Bronchial epithelial cell (primary cell): ENCODE data around the gene EPS8L3. TPM values are rescaled to one million over a fixed set of nuclear protein-coding genes. Genes with fewer than 3 reads are reported as not detected.

Experiments
- DNase-seq: peaks from one replicate; pipeline ENCODE4 v3.0.0-alpha.2; 2010; ENCODE audit warnings: low read depth
- FAIRE-seq: peaks from 2 replicates; lab custom pipeline; 2011; peaks lifted over from hg19 to GRCh38; lab: Jason Lieb, UNC
- H3K27me3 ChIP-seq: 2 replicates; pipeline ENCODE4 v1.5.1; 2011; ENCODE audit warnings: low read length; ENCODE audit not compliant: control insufficient read depth, insufficient read depth
- H3K36me3 ChIP-seq: 2 replicates; pipeline ENCODE4 v1.5.1; 2011; ENCODE audit warnings: low read length; ENCODE audit not compliant: control insufficient read depth, insufficient read depth
- H3K4me3 ChIP-seq: 2 replicates; pipeline ENCODE4 v1.5.1; 2011; ENCODE audit warnings: mild to moderate bottlenecking, low read depth, low read length, control low read depth
- CTCF ChIP-seq: IDR thresholded peaks from 2 replicates; pipeline ENCODE4 v1.5.1; 2011; ENCODE audit warnings: mild to moderate bottlenecking, moderate library complexity, low read length, control low read depth, inconsistent platforms; ENCODE audit not compliant: insufficient read depth, severe bottlenecking
- total RNA-seq: library from RNA; depleted of rRNA; stranded (reverse); fragments of >200 nt; gene quantifications from 2 replicates; pipeline ENCODE4 v1.2.1, GENCODE V29; 2014

Gene EPS8L3
- total RNA-seq, 1 donor from 2014 or later = not detected

GRCh38 chr1:109764561-109765482 is 1.1 kb upstream of the EPS8L3 start:
- FAIRE-seq = no peak
- Histone ChIP-seq H3K27me3 (no peaks in the 10 kb centered on the region), H3K36me3 (no peaks in the 10 kb centered on the region), H3K4me3 (no peak overlapping the region)
- TF ChIP-seq CTCF = no peak
- no peak for DNase-seq

GRCh38 chr1:109762821-109763645 is 690 bp downstream of the EPS8L3 start:
- no peak for FAIRE-seq

GRCh38 chr1:109762039-109762585 is 1.6 kb downstream of the EPS8L3 start:
- no peak for DNase-seq
- no peak for FAIRE-seq
- Histone ChIP-seq H3K4me3 (no peak overlapping the region), H3K36me3 (no peaks in the 10 kb centered on the region), H3K27me3 (no peaks in the 10 kb centered on the region)
- no peak for TF ChIP-seq CTCF

More at GRCh38 chr1:109762821-109763645, 690 bp downstream of the EPS8L3 start:
- Histone ChIP-seq H3K36me3 (no peaks in the 10 kb centered on the region), H3K4me3 (no peak overlapping the region), H3K27me3 (no peaks in the 10 kb centered on the region)
- peak; percentile 56 for DNase-seq
- TF ChIP-seq CTCF = no peak

- Histone ChIP-seq H3K36me3 (no peaks in the 10 kb centered on the region), H3K27me3 (no peaks in the 10 kb centered on the region), H3K4me3 (no peak overlapping the region)
- FAIRE-seq = no peak
- TF ChIP-seq CTCF = no peak
- DNase-seq = no peak
Observed at GRCh38 chr1:109761227-109762038, 2.3 kb downstream of the EPS8L3 start.

GRCh38 chr1:109760581-109761226 is 3.0 kb downstream of the EPS8L3 start:
- FAIRE-seq (no peak), DNase-seq (no peak)
- H3K27me3 ChIP-seq = no peaks in the 10 kb centered on the region
- no peak for TF ChIP-seq CTCF
- H3K4me3 ChIP-seq = no peak overlapping the region
- no peaks in the 10 kb centered on the region for H3K36me3 ChIP-seq
